Measurements from ENCODE around the gene BMPR1B. TPM values are rescaled to one million over a fixed set of nuclear protein-coding genes. Genes with fewer than 3 reads are reported as not detected.

The BMPR1B gene
- total and polyA plus RNA-seq, 2 of the 8 experiments (the other 6 are each of a cell fraction or from before 2014, with no cell fraction given) = 0.14 to 1.1 TPM

- no peak overlapping the region for H3K9ac ChIP-seq (replicated peaks in 1 of 4; ENCODE audit: extremely low read depth in 1 of 4, low read depth in 3 of 4, low read length in 3 of 4)
- H4K20me1 ChIP-seq (replicated peaks in 1 of 2; ENCODE audit: control insufficient read depth in 1 of 2, insufficient read depth in 2 of 2, low read length in 2 of 2) = no peaks in the 10 kb centered on the region
- no peak overlapping the region for H3K4me3 ChIP-seq (ENCODE audit: extremely low read depth in 1 of 4, insufficient read depth in 2 of 4, low read depth in 3 of 4, low read length in 4 of 4)
- no peak overlapping the region for H3K4me2 ChIP-seq (ENCODE audit: insufficient read depth in 1 of 2, low read depth in 2 of 2, low read length in 2 of 2)
- H3K9me3 ChIP-seq (ENCODE audit: insufficient read depth in 2 of 2, low read depth in 1 of 2, low read length in 1 of 2) = no peaks in the 10 kb centered on the region
- no peaks in the 10 kb centered on the region for H3K36me3 ChIP-seq (ENCODE audit: control insufficient read depth in 2 of 4, insufficient read depth in 4 of 4, low read length in 3 of 4)
- no peaks in the 10 kb centered on the region; a peak in 1 of 7 replicates for H3K27me3 ChIP-seq (replicated peaks in 1 of 4; ENCODE audit: control insufficient read depth in 3 of 4, extremely low read depth in 1 of 4, insufficient read depth in 3 of 4, low read length in 3 of 4)
- H2AFZ ChIP-seq (ENCODE audit: low read length) = no peak overlapping the region
- no peak overlapping the region for H4K5ac ChIP-seq (ENCODE audit: insufficient read length, low read depth, low read length)
- no peak overlapping the region for H3K14ac ChIP-seq (ENCODE audit: insufficient read length)
- H3K23ac ChIP-seq (ENCODE audit: insufficient read length) = no peak overlapping the region
- no peak overlapping the region for H2BK120ac ChIP-seq (replicated peaks; ENCODE audit: low read depth, low read length)
- no peak overlapping the region for H3K27ac ChIP-seq (ENCODE audit: low read depth, low read length)
- DNase-seq (ENCODE audit: low read depth in 1 of 2, low spot score in 2 of 2) = no peak
- H3K18ac ChIP-seq (ENCODE audit: extremely low read depth, low read length) = no peak overlapping the region
- no peaks in the 10 kb centered on the region for H3K79me2 ChIP-seq (ENCODE audit: control insufficient read depth in 1 of 2, insufficient read depth in 2 of 2, low read length in 2 of 2)
- H2AK5ac ChIP-seq (ENCODE audit: low read depth, low read length) = no peak overlapping the region
- TF ChIP-seq ATF3 (IDR thresholded peaks at IDR 0.05; ENCODE audit: insufficient read depth, low read depth, low read length) (no peak), YY1 (IDR thresholded peaks at IDR 0.05; ENCODE audit: low read depth, low read length) (no peak), EGR1 (IDR thresholded peaks at IDR 0.05; ENCODE audit: borderline replicate concordance, low read depth, low read length) (no peak), MAX (IDR thresholded peaks at IDR 0.05) (no peak)
- CTCF ChIA-PET (ENCODE audit: partially characterized antibody) = interaction anchor here (1.6 kb wide), 1 partner anchor 12 kb away, joined by 3 read pairs; no protein-coding TSS in a partner anchor
- H3K4me1 ChIP-seq (replicated peaks in 1 of 4; ENCODE audit: control insufficient read depth in 3 of 4, insufficient read depth in 4 of 4, low read length in 3 of 4) = peaks cover 0 to 2% (median 0%) of the 10 kb centered on the region in 4 experiments; a peak in 1 of 7 replicates
- no peak overlapping the region for H3K56ac ChIP-seq (replicated peaks; ENCODE audit: insufficient read length, low read depth, low read length)
- H2BK20ac ChIP-seq (ENCODE audit: low read length) = no peak overlapping the region
- no peak overlapping the region for H4K91ac ChIP-seq (replicated peaks; ENCODE audit: insufficient read length, low read length)
- no peak overlapping the region for H2BK5ac ChIP-seq (ENCODE audit: low read depth, low read length)
- no peak overlapping the region for H2BK12ac ChIP-seq (ENCODE audit: low read depth, low read length)
- H4K8ac ChIP-seq (ENCODE audit: extremely low read depth, insufficient read depth, low read length) = no peak overlapping the region
- WGBS, 2 experiments (ENCODE audit: extremely low coverage in 1 of 2, insufficient coverage in 1 of 2, insufficient read length in 1 of 2, insufficient replicate concordance in 2 of 2, low coverage in 1 of 2, low lambda C conversion rate in 2 of 2, missing lambda C conversion rate in 1 of 2) = 70% methylated on average over 5 of the region's 5 CpGs; no CpG with 5 or more reads in 1 of the 2 experiments
- no peaks in the 10 kb centered on the region for H3K79me1 ChIP-seq (ENCODE audit: low read depth, low read length)
- H2BK15ac ChIP-seq (ENCODE audit: low read length) = no peak overlapping the region
- H3K4ac ChIP-seq (replicated peaks; ENCODE audit: insufficient read length, low read depth, low read length) = no peak overlapping the region
- no peak for FAIRE-seq
- peaks cover 1% of the 10 kb centered on the region; the same call in 1 of the 2 replicates for H3K23me2 ChIP-seq (ENCODE audit: low read depth, low read length)
- POLR2A ChIA-PET (ENCODE audit: partially characterized antibody) = interaction anchor here (0.6 kb wide), 1 partner anchor 473 kb away, joined by 3 read pairs; no protein-coding TSS in a partner anchor
Observed at GRCh38 chr4:94925764-94926347, 168.1 kb downstream of the BMPR1B start.

All from H1 (cell line).